Right lobe of liver (tissue), 6 donors: Measurements from ENCODE around the gene RARS2. TPM values are rescaled to one million over a fixed set of nuclear protein-coding genes. Genes with fewer than 3 reads are reported as not detected.

Experiments
- ATAC-seq, 4 donors: fragments of 200-7000 bp; cut with Tn5 transposase; one replicate each; pipeline ENCODE4 v1.9.1; 2020; ENCODE audit warnings: mild to moderate bottlenecking in 4 of 4, moderate library complexity in 4 of 4
- DNase-seq, 3 donors: peaks; one replicate each; pipeline ENCODE4 v3.0.0-alpha.2; 2020
- H3K27ac ChIP-seq, 3 donors: fragments of 200-600 bp; one replicate each; pipeline ENCODE4 v1.8.0; 2022
- H3K27me3 ChIP-seq, 2 donors: fragments of 200-600 bp; one replicate each; pipeline ENCODE4 v1.8.0; 2022
- H3K36me3 ChIP-seq, 4 donors: fragments of 200-600 bp; sonication (generic) in 1 of 4; one replicate each; pipeline versions ENCODE4 v1.5.1 to v1.8.0; 2017 to 2022; ENCODE audit warnings: control low read depth in 1 of 4
- H3K4me1 ChIP-seq, 4 donors: fragments of 200-600 bp; sonication (generic) in 1 of 4; one replicate each; pipeline versions ENCODE4 v1.5.1 to v1.8.0; 2017 to 2022; ENCODE audit warnings: control low read depth in 1 of 4
- H3K4me3 ChIP-seq, 3 donors: fragments of 200-600 bp; one replicate each; pipeline ENCODE4 v1.8.0; 2022
- H3K9me3 ChIP-seq, 4 donors: fragments of 200-600 bp; sonication (generic) in 1 of 4; one replicate each; pipeline versions ENCODE4 v1.5.1 to v1.8.0; 2017 to 2022; ENCODE audit warnings: control low read depth in 1 of 4
- POLR2A ChIP-seq: fragments of 450-650 bp; IDR thresholded peaks from one replicate; pipeline ENCODE4 v1.6.1; 2017; ENCODE audit warnings: antibody characterized with exemption, mild to moderate bottlenecking
- WGBS: methylation state at CpG from one replicate; pipeline ENCODE4 v1.1.6; 2018; ENCODE audit warnings: low coverage, low lambda C conversion rate; ENCODE audit not compliant: insufficient coverage; ENCODE audit errors: missing lambda C conversion rate; 5-methylcytosine and 5-hydroxymethylcytosine counted together
- intact Hi-C, 2 donors: fragments of 100-400 bp; cut with DNase I; formaldehyde crosslinking; loops; one replicate each; pipeline versions ENCODE4 v1.11.2 to v1.14.1; 2022
- total RNA-seq, 6 experiments: library from RNA; depleted of rRNA in 2 of 6; stranded (reverse); fragments of >200 nt in 2 of 6; fragmentation: NEBNext Ultra II Directional in 3 of 6; extraction: Animal tissue kit (Norgen Biotek cat#: 25700) in 3 of 6; gene quantifications; one replicate each; pipeline versions ENCODE4 v1.1.0 to v1.2.4, GENCODE V29; 2016 to 2023
- TF ChIP-seq, protein P1 (sequence below), 4 donors: fragments of 200-600 bp in 3 of 4; fragments of 450-650 bp in 1 of 4; IDR thresholded peaks; one replicate each; pipeline versions ENCODE4 v1.5.1 to v1.8.0; 2016 to 2022; ENCODE audit warnings: antibody characterized with exemption in 4 of 4, mild to moderate bottlenecking in 2 of 4
- donor health status: DM: no; HTN: yes; CAD: no.
- donor health status: DM: no; HTN: no; CAD: no.
- donor health status: DM: no; HTN: no; CAD: no.
- donor health status: DM: no; HTN: yes; CAD: no.
- donor health status: DM: no; HTN: yes; CAD: no.

Gene RARS2
- total RNA-seq, 6 experiments from 2014 or later: 13.5 to 19.3 (median 14.6) TPM

DNA sequence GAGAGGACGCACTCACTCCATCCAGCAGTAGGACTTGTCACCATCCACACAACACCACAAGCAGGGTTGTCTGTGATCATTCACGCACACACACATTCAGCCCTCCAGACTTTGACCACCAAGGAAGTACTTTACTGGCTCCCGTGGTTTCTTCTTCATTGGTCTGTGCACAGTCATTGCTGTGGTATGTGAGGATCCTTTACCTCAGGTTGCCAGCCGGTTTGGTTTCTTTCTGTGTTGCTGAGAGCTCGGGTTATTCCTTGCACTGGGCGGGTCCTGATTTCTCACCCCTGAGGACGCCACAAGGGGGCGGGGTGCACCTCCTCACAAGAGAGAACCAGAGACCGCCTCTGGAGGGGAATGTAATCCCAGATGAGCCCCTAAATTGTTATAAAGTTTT, 105.9 kb downstream of the RARS2 start:
- WGBS: 81% methylated on average over 4 of the region's 9 CpGs
- ATAC-seq: no peak

DNA sequence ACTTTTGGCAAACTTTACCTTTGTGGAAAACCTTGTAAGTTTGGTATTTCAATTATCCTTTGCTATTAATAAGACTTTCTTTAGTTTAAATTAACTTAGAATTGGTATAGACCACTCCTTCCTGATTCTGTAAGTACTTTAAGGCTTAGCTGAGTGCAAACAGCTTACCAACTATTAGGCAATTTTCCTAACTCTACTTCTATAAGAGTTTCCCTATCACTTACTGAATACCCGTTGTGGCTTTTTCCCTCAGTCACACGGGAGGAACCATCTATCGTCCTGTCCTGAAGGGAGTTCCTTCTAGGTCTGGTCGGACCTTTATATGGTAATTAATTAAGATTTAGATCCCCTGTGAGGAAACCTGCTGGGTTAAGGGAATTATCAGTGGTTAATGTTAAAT, 107.4 kb downstream of the RARS2 start:
- H3K36me3 ChIP-seq: peaks cover 0 to 3% (median 0%) of the 10 kb centered on the region in 4 donors
- H3K4me1 ChIP-seq: no peaks in the 10 kb centered on the region
- no peak overlapping the region for H3K27ac ChIP-seq
- TF ChIP-seq POLR2A: no peak
- TF ChIP-seq, protein P1, sequence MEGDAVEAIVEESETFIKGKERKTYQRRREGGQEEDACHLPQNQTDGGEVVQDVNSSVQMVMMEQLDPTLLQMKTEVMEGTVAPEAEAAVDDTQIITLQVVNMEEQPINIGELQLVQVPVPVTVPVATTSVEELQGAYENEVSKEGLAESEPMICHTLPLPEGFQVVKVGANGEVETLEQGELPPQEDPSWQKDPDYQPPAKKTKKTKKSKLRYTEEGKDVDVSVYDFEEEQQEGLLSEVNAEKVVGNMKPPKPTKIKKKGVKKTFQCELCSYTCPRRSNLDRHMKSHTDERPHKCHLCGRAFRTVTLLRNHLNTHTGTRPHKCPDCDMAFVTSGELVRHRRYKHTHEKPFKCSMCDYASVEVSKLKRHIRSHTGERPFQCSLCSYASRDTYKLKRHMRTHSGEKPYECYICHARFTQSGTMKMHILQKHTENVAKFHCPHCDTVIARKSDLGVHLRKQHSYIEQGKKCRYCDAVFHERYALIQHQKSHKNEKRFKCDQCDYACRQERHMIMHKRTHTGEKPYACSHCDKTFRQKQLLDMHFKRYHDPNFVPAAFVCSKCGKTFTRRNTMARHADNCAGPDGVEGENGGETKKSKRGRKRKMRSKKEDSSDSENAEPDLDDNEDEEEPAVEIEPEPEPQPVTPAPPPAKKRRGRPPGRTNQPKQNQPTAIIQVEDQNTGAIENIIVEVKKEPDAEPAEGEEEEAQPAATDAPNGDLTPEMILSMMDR (IDR thresholded peaks at IDR 0.05): no peak
- DNase-seq (no peak), ATAC-seq (peak in 2 of 4 donors; percentile 43 to 45)
- intact Hi-C loops: no loop called here
- no peaks in the 10 kb centered on the region for H3K9me3 ChIP-seq
- WGBS: 72% methylated on average over 4 of the region's 4 CpGs
- H3K4me3 ChIP-seq: no peak overlapping the region
- H3K27me3 ChIP-seq: no peaks in the 10 kb centered on the region

More for the DNA sequence above, 105.9 kb downstream of the RARS2 start:
- TF ChIP-seq POLR2A: no peak
- TF ChIP-seq, protein P1 (IDR thresholded peaks at IDR 0.05): no peak
- intact Hi-C loops: no loop called here
- Histone ChIP-seq H3K36me3 (no peaks in the 10 kb centered on the region), H3K4me1 (no peaks in the 10 kb centered on the region), H3K27ac (no peak overlapping the region), H3K9me3 (no peaks in the 10 kb centered on the region), H3K27me3 (no peaks in the 10 kb centered on the region), H3K4me3 (no peak overlapping the region)
- DNase-seq: no peak

DNA sequence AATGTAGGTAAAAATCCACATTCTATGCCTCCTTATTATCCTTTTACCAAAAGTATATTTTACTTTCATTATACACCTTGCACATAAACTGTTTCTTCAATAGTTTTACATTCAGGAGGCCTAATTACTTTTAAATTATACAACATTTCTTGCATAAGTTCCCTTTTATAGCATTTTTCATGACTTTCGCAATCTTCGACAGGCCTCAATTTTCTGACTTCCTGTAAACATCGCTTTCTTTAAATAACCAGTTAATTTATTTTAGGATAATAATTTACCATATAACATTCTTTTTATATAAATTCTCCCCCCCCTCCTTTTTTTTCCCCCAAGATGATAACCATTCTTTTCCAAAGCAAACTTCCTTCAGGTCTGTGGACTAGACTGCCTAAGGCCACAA, 107.9 kb downstream of the RARS2 start:
- intact Hi-C loops: no loop called here
- Histone ChIP-seq H3K9me3 (no peaks in the 10 kb centered on the region), H3K4me1 (no peaks in the 10 kb centered on the region), H3K36me3 (peaks cover 0 to 3% (median 0%) of the 10 kb centered on the region in 4 donors), H3K27me3 (no peaks in the 10 kb centered on the region), H3K27ac (no peak overlapping the region), H3K4me3 (no peak overlapping the region)
- DNase-seq: no peak
- no peak for ATAC-seq
- 78% methylated on average over 3 of the region's 3 CpGs for WGBS
- TF ChIP-seq POLR2A: no peak
- TF ChIP-seq, protein P1 (IDR thresholded peaks at IDR 0.05): no peak

DNA sequence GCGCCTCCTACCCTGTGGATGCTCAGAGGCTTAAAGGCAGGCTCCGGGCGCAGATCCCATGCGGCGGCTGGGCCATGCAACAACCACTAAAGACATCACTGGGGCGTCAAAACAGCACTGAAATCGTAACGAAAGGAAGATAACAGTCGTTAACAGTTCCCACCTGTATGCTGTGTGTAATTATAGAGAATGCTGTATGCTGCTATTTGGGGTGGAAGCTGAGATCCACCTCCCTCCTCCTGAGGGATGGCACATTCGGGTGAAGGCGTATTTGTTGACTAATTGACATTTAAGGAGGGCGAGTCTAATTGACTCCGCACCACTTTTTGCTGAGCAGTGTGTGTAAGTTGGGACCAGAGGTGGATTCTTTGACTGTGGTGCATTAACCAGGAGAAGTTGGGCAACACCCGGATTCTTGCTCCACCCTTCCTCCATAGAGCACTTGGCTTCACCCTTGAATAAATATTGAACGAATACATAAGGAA, 116.3 kb downstream of the RARS2 start:
- no peak for TF ChIP-seq POLR2A
- TF ChIP-seq, protein P1 (IDR thresholded peaks at IDR 0.05): no peak
- DNase-seq: no peak
- H3K9me3 ChIP-seq: no peaks in the 10 kb centered on the region
- no peaks in the 10 kb centered on the region for H3K36me3 ChIP-seq
- peak overlapping the region; percentile 80 to 94 (median 93) for H3K4me3 ChIP-seq
- peak overlapping the region; percentile 91 to 95 (median 92) for H3K27ac ChIP-seq
- intact Hi-C loops: no loop called here
- peaks cover 0 to 5% (median 0%) of the 10 kb centered on the region in 4 donors for H3K4me1 ChIP-seq
- ATAC-seq: peak; percentile 3 to 80 (median 16)
- 0% methylated on average over 14 of the region's 15 CpGs for WGBS
- no peaks in the 10 kb centered on the region for H3K27me3 ChIP-seq
